Bronchial smooth muscle cell (primary cell): Measurements from ENCODE around the gene ATG7. TPM values are rescaled to one million over a fixed set of nuclear protein-coding genes. Genes with fewer than 3 reads are reported as not detected.

ENCODE experiments used
- total RNA-seq: library from RNA; depleted of rRNA; stranded (reverse); fragments of >200 nt; gene quantifications from 2 replicates; pipeline ENCODE4 v1.2.1, GENCODE V29; 2014

ATG7 gene, protein sequence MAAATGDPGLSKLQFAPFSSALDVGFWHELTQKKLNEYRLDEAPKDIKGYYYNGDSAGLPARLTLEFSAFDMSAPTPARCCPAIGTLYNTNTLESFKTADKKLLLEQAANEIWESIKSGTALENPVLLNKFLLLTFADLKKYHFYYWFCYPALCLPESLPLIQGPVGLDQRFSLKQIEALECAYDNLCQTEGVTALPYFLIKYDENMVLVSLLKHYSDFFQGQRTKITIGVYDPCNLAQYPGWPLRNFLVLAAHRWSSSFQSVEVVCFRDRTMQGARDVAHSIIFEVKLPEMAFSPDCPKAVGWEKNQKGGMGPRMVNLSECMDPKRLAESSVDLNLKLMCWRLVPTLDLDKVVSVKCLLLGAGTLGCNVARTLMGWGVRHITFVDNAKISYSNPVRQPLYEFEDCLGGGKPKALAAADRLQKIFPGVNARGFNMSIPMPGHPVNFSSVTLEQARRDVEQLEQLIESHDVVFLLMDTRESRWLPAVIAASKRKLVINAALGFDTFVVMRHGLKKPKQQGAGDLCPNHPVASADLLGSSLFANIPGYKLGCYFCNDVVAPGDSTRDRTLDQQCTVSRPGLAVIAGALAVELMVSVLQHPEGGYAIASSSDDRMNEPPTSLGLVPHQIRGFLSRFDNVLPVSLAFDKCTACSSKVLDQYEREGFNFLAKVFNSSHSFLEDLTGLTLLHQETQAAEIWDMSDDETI
- total RNA-seq = 60.2 and 82.3 TPM in 2 replicates

DNA sequence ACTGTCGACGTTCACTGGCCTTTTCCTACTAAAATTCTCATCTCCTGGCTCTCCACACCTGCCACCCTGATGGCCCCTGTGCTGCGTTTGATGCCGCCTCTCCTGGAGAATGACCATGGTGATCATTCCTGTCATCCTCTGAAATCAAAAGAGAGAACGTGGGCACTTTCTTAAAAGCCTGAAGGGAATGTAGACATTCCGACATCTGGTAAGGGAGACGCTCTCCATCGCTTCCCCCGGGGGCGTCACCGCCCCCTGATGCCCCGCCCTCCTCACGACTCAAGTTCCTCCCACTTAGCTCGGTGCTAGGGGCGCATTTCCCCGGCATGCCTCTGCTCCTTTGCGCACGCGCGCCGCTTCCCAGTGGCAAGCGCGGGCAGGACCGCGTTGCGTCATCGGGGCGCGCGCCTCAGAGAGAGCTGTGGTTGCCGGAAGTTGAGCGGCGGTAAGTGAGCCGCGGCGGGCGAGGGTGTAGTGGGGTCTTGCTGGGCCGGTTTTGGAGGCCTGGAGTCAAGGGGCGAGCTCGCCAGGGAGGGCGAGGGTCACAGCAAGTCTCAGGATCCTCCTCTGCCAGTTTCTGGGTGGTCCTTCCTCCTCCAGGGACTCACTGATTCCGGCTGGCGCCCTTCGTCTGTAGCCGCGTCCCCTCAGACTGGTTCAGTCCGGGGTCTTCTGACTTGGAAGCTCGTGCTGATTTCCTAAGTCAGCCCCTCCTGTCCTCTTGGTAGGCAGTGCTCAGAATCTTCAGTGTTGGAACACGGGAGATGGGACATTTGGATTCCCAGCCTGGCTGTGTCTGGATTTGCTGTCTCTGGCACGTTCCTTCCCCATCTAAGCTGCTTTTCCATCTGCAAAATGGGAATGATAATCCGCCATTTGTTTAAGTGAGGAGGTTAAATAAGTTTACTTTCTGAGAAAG is at the start of gene ATG7:
ATG7 (plus strand) TSS at position 412 of the 919 bp plus-strand sequence. CDS start 26,299 bp downstream, outside the sequence.

Other genes starting within 250 kb of the ATG7 start
- 22.5 and 38.1 TPM in 2 replicates for gene HRH1, start 117.9 kb upstream of the ATG7 start, total RNA-seq